GM18519 (cell line): ENCODE results near the gene ACTA2.

ENCODE experiments used
- ATAC-seq: cut with Tn5 transposase; IDR thresholded peaks from one replicate; pipeline ENCODE4 v1.9.1; 2021; ENCODE audit warnings: mild to moderate bottlenecking, moderate library complexity; ENCODE audit not compliant: unreplicated experiment, low FRiP score

ACTA2 gene

GRCh38 chr10:88896994-88897853, 55.3 kb downstream of the ACTA2 start:
- ATAC-seq: no peak

- no peak for ATAC-seq
Observed at GRCh38 chr10:88896372-88896993, 56.1 kb downstream of the ACTA2 start.

DNA sequence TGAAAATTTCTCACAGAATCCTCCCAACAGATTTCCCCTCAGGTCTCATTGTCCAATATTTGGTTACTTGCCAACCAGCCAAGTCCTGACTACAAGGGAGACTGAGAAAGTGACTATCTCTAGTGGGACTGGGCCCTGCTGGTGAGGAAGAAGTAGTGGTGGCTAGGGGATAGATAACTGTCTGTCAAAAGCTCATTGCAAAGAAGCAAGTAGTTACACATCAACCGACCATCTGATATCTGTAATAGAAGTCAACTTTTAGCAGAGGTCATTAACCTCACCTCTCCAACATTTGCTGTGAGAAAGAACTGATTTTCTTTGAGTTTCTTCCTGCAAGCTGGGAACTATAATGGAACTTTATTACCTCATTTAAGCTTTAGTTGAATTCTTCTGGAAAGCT, 57.3 kb downstream of the ACTA2 start:
- no peak for ATAC-seq

DNA sequence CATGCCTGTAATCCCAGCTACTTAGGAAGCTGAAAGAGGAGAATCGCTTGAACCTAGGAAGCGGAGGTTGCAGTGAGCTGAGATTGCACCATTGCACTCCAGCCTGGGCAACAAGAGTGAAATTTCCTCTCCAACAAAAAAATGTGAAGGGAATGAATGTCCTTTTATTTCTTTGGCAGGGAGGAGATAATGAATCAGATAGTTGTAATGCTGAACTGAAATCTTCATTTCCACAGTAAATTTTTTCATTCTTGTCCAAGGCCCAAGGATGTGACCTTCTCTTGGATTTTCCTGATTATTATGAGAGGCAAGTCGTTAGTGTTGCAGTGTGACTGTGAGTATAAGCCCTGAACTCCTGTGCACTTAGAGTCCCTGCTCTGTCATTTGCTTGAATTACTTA, 59.0 kb downstream of the ACTA2 start:
- no peak for ATAC-seq

GRCh38 chr10:88892222-88892967, 60.2 kb downstream of the ACTA2 start:
- no peak for ATAC-seq

GRCh38 chr10:88890681-88891381, 61.7 kb downstream of the ACTA2 start:
- no peak for ATAC-seq

DNA sequence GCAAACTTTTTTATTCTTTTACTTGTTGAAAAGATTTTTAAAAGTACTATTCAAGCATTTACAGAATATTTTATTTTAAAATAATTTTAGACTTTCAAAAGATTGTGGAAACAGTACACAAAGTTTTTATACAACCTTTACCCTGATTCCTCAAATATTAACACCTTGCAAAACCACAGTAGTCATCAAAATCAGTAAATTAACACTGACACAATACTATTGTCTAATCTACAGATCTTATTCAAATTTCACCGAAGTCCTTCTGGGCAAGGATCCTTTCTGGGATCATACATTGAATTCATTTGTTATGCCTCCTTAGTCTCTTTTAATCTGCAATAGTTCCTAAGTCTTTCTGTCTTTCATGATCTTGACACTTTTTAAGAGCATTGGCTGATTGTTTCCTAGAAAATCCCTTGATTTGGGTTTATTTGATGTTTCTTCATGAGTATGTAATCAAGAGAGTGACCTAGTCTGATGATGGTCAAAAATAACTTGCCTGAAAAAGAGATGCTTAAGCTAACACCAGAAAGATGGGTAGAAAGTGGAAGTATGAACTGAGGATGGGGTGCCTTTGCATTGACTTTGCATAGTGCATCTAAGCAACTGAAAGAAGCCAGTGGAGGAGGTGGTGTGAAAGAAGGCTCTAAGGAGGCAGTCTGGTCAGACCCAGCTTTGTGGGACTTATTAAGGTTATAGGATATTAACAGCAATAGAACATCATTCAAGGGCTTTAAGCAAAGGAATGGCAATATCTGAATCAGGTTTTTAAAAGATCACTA, 62.8 kb downstream of the ACTA2 start:
- peak; percentile 37 for ATAC-seq

GRCh38 chr10:88888810-88889445, 63.6 kb downstream of the ACTA2 start:
- no peak for ATAC-seq

- peak; percentile 51 for ATAC-seq
Observed at GRCh38 chr10:88886557-88886956, 66.0 kb downstream of the ACTA2 start.
